Endothelial cell of umbilical vein (primary cell): ENCODE results near the gene NEDD4L. TPM values are rescaled to one million over a fixed set of nuclear protein-coding genes. Genes with fewer than 3 reads are reported as not detected.

Experiments
- BruUV-seq: library from RNA; stranded (reverse); fragments of 400-500 nt; replicated peaks from 2 replicates; lab custom pipeline; 2021; lab: Mats Ljungman, UMichigan
- CTCF ChIA-PET: fragments of 300-600, 350-600 bp; sonication (Branson Sonifier 250); formaldehyde crosslinking; loops from one replicate; lab custom pipeline; 2021; ENCODE audit warnings: antibody characterized with exemption, inconsistent platforms; lab: Charles Lee
- POLR2A ChIA-PET: fragments of 300-600, 350-600 bp; sonication (Branson Sonifier 250); formaldehyde crosslinking; loops from one replicate; lab custom pipeline; 2021; ENCODE audit warnings: antibody characterized with exemption, inconsistent platforms; lab: Charles Lee
- DNase-seq: peaks from one replicate; pipeline ENCODE4 v3.0.0-alpha.2; 2011; ENCODE audit warnings: low read depth, low spot score
- FAIRE-seq: peaks from 2 replicates; lab custom pipeline; 2011; peaks lifted over from hg19 to GRCh38; lab: Jason Lieb, UNC
- H2AFZ ChIP-seq: 2 replicates; pipeline ENCODE4 v1.6.0; 2012; ENCODE audit warnings: low read depth, low read length, control low read depth, inconsistent platforms
- H3K27ac ChIP-seq: 2 replicates; pipeline ENCODE4 v1.5.1; 2011; ENCODE audit warnings: low read depth, mild to moderate bottlenecking, control low read depth, low read length, moderate library complexity; ENCODE audit not compliant: insufficient read depth
- H3K27me3 ChIP-seq, 2 experiments: 2 replicates each; pipeline versions ENCODE4 v1.6.0 to v1.6.1; 2011; ENCODE audit warnings: low read length in 2 of 2, mixed read lengths in 1 of 2; ENCODE audit not compliant: control insufficient read depth in 2 of 2, insufficient read depth in 2 of 2
- H3K36me3 ChIP-seq, 2 experiments: 2 replicates in 1 of 2; 3 replicates in 1 of 2; pipeline ENCODE4 v1.5.1; 2011; ENCODE audit warnings: low read length in 2 of 2, mild to moderate bottlenecking in 1 of 2, moderate library complexity in 1 of 2; ENCODE audit not compliant: control insufficient read depth in 2 of 2, insufficient read depth in 2 of 2; ENCODE audit errors: extremely low read depth in 1 of 2
- H3K4me1 ChIP-seq: 3 replicates; pipeline ENCODE4 v1.5.1; 2011; ENCODE audit warnings: mild to moderate bottlenecking, low read length; ENCODE audit not compliant: control insufficient read depth, insufficient read depth; ENCODE audit errors: extremely low read depth
- H3K4me2 ChIP-seq: 2 replicates; pipeline ENCODE4 v1.6.1; 2011; ENCODE audit warnings: low read length, control low read depth, mixed read lengths; ENCODE audit not compliant: insufficient read depth
- H3K4me3 ChIP-seq, 3 experiments: fragments of 200-600 bp in 1 of 3; sonication (generic), shearing (Covaris generic) in 1 of 3; replicated peaks in 1 of 3; 2 replicates each; pipeline ENCODE4 v1.5.1; 2011 to 2016; ENCODE audit warnings: control low read depth in 3 of 3, low read length in 3 of 3, mild to moderate bottlenecking in 2 of 3, inconsistent platforms in 1 of 3, low read depth in 1 of 3, moderate library complexity in 1 of 3; ENCODE audit not compliant: insufficient read depth in 1 of 3
- H3K79me2 ChIP-seq: 2 replicates; pipeline ENCODE4 v1.6.0; 2012; ENCODE audit warnings: low read length, inconsistent platforms; ENCODE audit not compliant: control insufficient read depth, insufficient read depth
- H3K9ac ChIP-seq: replicated peaks from 2 replicates; pipeline ENCODE3; 2011; ENCODE audit warnings: low read length, control low read depth; ENCODE audit not compliant: insufficient read depth; ENCODE audit errors: extremely low read depth
- H3K9me1 ChIP-seq: replicated peaks from 3 replicates; pipeline ENCODE4 v1.6.0; 2011; ENCODE audit warnings: mild to moderate bottlenecking, low read length; ENCODE audit not compliant: control insufficient read depth, insufficient read depth; ENCODE audit errors: extremely low read depth
- H3K9me3 ChIP-seq: replicated peaks from 2 replicates; pipeline ENCODE4 v1.5.1; 2012; ENCODE audit warnings: low read length, inconsistent platforms; ENCODE audit not compliant: control insufficient read depth, insufficient read depth
- H4K20me1 ChIP-seq: replicated peaks from 2 replicates; pipeline ENCODE3; 2011; ENCODE audit warnings: mild to moderate bottlenecking, low read length; ENCODE audit not compliant: control insufficient read depth, insufficient read depth; ENCODE audit errors: extremely low read depth
- CTCF ChIP-seq, 2 donors: IDR thresholded peaks; 1 replicate in 1 of 2; 2 replicates in 1 of 2; pipeline ENCODE4 v1.5.1; 2011; ENCODE audit warnings: low read length in 2 of 2, mild to moderate bottlenecking in 2 of 2, moderate library complexity in 2 of 2, control low read depth in 1 of 2, inconsistent platforms in 1 of 2, low read depth in 1 of 2; ENCODE audit not compliant: insufficient read depth in 1 of 2; ENCODE audit errors: extremely low read depth in 1 of 2
- EZH2 ChIP-seq: IDR thresholded peaks from 2 replicates; pipeline ENCODE4 v1.6.1; 2012; ENCODE audit warnings: borderline replicate concordance, low read depth, mild to moderate bottlenecking, moderate library complexity, low read length, inconsistent platforms; ENCODE audit not compliant: severe bottlenecking
- FOS ChIP-seq: IDR thresholded peaks from 2 replicates; pipeline ENCODE4 v1.6.1; 2011; ENCODE audit warnings: mild to moderate bottlenecking, low read length, moderate library complexity, borderline replicate concordance; ENCODE audit not compliant: insufficient read depth
- GATA2 ChIP-seq: IDR thresholded peaks from 2 replicates; pipeline ENCODE4 v1.7.0; 2011; ENCODE audit warnings: low read depth, mild to moderate bottlenecking, moderate library complexity, mixed read lengths, low read length; ENCODE audit not compliant: insufficient read length, insufficient read depth
- JUN ChIP-seq: IDR thresholded peaks from 2 replicates; pipeline ENCODE4 v1.6.1; 2011; ENCODE audit warnings: borderline replicate concordance, low read depth; ENCODE audit not compliant: insufficient read length, insufficient read depth
- MAX ChIP-seq: IDR thresholded peaks from 2 replicates; pipeline ENCODE4 v1.6.1; 2011; ENCODE audit not compliant: insufficient read depth, insufficient read length
- MYC ChIP-seq: IDR thresholded peaks from one replicate; pipeline ENCODE4 v1.6.1; 2011; ENCODE audit warnings: mild to moderate bottlenecking, low read depth, low read length
- POLR2A ChIP-seq: IDR thresholded peaks from 2 replicates; pipeline ENCODE4 v1.6.1; 2012; ENCODE audit warnings: low read depth, mild to moderate bottlenecking, control low read depth, low read length
- POLR2AphosphoS5 ChIP-seq: IDR thresholded peaks from 2 replicates; pipeline ENCODE4 v1.6.1; 2012; ENCODE audit warnings: low read depth, mild to moderate bottlenecking, control low read depth, low read length, moderate library complexity; ENCODE audit not compliant: insufficient read depth
- dilution Hi-C: fragments of 300-500 bp; cut with MboI; formaldehyde crosslinking; loops from one replicate; pipeline ENCODE4 v1.15.0; 2019; ENCODE audit warnings: low sequenced_read_pairs; ENCODE audit not compliant: extremely low pct_ligation_motif_present
- intact Hi-C: fragments of 100-400 bp; cut with micrococcal nuclease; formaldehyde crosslinking; loops from one replicate; pipeline ENCODE4 v1.10.0; 2022
- polyA plus RNA-seq, 4 experiments: library from polyadenylated mRNA; depleted of rRNA in 3 of 4; stranded (reverse) in 3 of 4; unstranded in 1 of 4; fragments of >200 nt; gene quantifications; 2 replicates each; pipeline versions ENCODE4 v1.2.1 to v1.2.3, GENCODE V29; 2011 to 2012; ENCODE audit warnings: missing spikeins in 1 of 4
- total RNA-seq: library from RNA; stranded (reverse); gene quantifications from 2 replicates; pipeline ENCODE4 v1.2.3, GENCODE V29; 2021

NEDD4L gene
- total and polyA plus RNA-seq, 2 donors (not counting 3 experiments of a cell fraction or from before 2014, with no cell fraction given): 20.5 to 78.9 TPM

- H3K4me3 ChIP-seq: no peak overlapping the region
- no peaks in the 10 kb centered on the region for H3K79me2 ChIP-seq
- peaks cover under 1% of the 10 kb centered on the region for H3K4me1 ChIP-seq
- no peak overlapping the region for H3K4me2 ChIP-seq
- no peaks in the 10 kb centered on the region for H3K27me3 ChIP-seq
- no peak overlapping the region for H2AFZ ChIP-seq
- no peaks in the 10 kb centered on the region for H3K9me3 ChIP-seq
- TF ChIP-seq POLR2A (no peak), GATA2 (no peak), POLR2AphosphoS5 (no peak), MYC (no peak), FOS (no peak), EZH2 (no peak), JUN (no peak), MAX (no peak), CTCF (IDR thresholded peaks at IDR 0.05; ENCODE audit: extremely low read depth in 1 of 2, insufficient read depth in 1 of 2, low read depth in 1 of 2, low read length in 2 of 2) (no peak)
- H4K20me1 ChIP-seq: no peaks in the 10 kb centered on the region
- CTCF ChIA-PET: interaction anchor here (3.1 kb wide), 1 partner anchor 19 kb away, joined by 10 read pairs; no protein-coding TSS in a partner anchor
- POLR2A ChIA-PET: no interaction called here
- H3K27ac ChIP-seq: no peak overlapping the region
- DNase-seq: no peak
- intact Hi-C loops (no loop called here), dilution Hi-C loops (no loop called here)
- no peaks in the 10 kb centered on the region for H3K36me3 ChIP-seq
- no TSS peak for BruUV-seq
- no peak overlapping the region for H3K9ac ChIP-seq
- H3K9me1 ChIP-seq: no peaks in the 10 kb centered on the region
- FAIRE-seq: no peak
Measured at GRCh38 chr18:58140387-58141325, 96.6 kb downstream of the NEDD4L start.
